ENCODE results near the gene TMEM87A. TPM values are rescaled to one million over a fixed set of nuclear protein-coding genes. Genes with fewer than 3 reads are reported as not detected.

TMEM87A gene
- total RNA-seq, 4 donors from 2014 or later, result 52.6 to 102 (median 82.5) TPM

DNA sequence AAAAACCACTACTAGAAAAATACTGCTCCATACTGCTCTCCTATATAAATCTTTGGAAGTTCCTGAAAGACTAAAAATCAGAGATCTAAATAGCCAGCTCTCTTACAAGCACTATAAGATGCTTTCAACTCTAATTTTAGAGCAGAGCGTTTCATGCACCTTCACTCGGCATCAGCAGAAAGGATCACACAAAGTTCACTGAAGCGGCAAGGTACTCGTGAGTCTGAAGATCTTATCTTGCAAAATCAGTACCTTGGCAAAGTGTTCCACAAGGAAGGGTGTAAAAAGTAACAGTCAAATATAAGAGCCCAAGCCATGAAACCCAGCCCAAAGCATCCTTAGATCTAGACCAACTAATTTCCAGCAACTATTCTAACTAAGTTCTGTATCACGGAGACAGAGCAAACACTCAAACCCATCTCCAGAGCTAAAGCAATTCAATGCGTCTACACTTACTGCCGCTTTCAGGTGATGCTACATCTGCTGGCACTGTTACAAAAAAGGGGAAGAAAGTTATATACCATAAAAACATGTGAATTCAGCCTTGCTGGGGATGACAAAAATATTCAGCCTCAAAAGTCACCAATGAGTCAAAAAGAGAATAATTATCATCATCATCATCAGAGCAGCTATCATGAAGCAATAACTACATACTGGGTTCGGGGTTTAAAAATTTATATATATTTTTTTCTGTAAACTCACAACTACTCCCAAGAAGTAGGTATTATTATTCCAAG lies 81.5 kb downstream of the TMEM87A start:
- no peaks in the 10 kb centered on the region for H3K9me3 ChIP-seq
- no peak for DNase-seq
- TF ChIP-seq POLR2A (IDR thresholded peaks at IDR 0.05) (no peak), CTCF (IDR thresholded peaks at IDR 0.05) (no peak)
- no peaks in the 10 kb centered on the region for H3K27me3 ChIP-seq
- H3K4me3 ChIP-seq, result no peak overlapping the region
- H3K27ac ChIP-seq, result no peak overlapping the region
- no peaks in the 10 kb centered on the region for H3K4me1 ChIP-seq
- WGBS, 2 donors, result 87 to 89% methylated on average over 8 of the region's 8 CpGs
- peaks cover 7 to 83% (median 25%) of the 10 kb centered on the region in 3 donors for H3K36me3 ChIP-seq
- intact Hi-C loops (cut with DNase I), result no loop called here

DNA sequence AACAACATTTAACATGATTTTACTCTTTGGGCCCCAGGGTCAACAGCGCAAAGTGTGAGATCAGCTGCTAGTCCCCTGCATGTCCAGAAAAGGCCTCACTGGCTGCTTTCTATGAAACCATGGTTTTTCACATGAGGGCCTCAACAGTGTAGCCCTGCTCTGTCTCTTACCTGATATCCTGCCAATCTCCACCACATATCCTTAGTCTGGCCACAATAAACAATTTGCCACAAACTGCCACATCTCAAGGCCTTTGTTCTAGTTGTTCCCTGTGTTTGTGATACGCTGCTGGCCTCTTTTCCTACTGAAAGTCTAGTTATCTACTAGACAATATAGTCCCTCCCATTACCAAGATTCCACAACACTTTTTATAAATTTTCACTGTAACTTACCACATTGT lies 82.9 kb downstream of the TMEM87A start:
- intact Hi-C loops (cut with DNase I), result no loop called here
- TF ChIP-seq POLR2A (IDR thresholded peaks at IDR 0.05) (no peak), CTCF (IDR thresholded peaks at IDR 0.05) (no peak)
- DNase-seq, result no peak
- Histone ChIP-seq H3K36me3 (peaks cover 7 to 93% (median 25%) of the 10 kb centered on the region in 3 donors), H3K4me3 (no peak overlapping the region), H3K27me3 (no peaks in the 10 kb centered on the region), H3K4me1 (no peaks in the 10 kb centered on the region), H3K27ac (no peak overlapping the region), H3K9me3 (no peaks in the 10 kb centered on the region)
- WGBS, 2 donors, result 100% methylated on average over 2 of the region's 2 CpGs

GRCh38 chr15:42185801-42186200 lies 87.4 kb downstream of the TMEM87A start:
- Histone ChIP-seq H3K36me3 (peaks cover 9 to 100% (median 26%) of the 10 kb centered on the region in 3 donors), H3K27ac (no peak overlapping the region), H3K9me3 (no peaks in the 10 kb centered on the region), H3K4me3 (no peak overlapping the region), H3K27me3 (no peaks in the 10 kb centered on the region), H3K4me1 (no peaks in the 10 kb centered on the region)
- WGBS, 2 donors, result 67 to 100% methylated on average over 1 of the region's 1 CpG
- TF ChIP-seq CTCF (IDR thresholded peaks at IDR 0.05), result no peak
- TF ChIP-seq POLR2A (IDR thresholded peaks at IDR 0.05), result no peak
- DNase-seq, result no peak
- intact Hi-C loops (cut with DNase I), result no loop called here

GRCh38 chr15:42184736-42185135 lies 88.5 kb downstream of the TMEM87A start:
- WGBS, 2 donors, result 85 to 99% methylated on average over 4 of the region's 4 CpGs
- Histone ChIP-seq H3K27ac (no peak overlapping the region), H3K27me3 (no peaks in the 10 kb centered on the region), H3K36me3 (peaks cover 7 to 100% (median 24%) of the 10 kb centered on the region in 3 donors), H3K4me3 (no peak overlapping the region), H3K9me3 (no peaks in the 10 kb centered on the region), H3K4me1 (no peaks in the 10 kb centered on the region)
- no peak for TF ChIP-seq POLR2A (IDR thresholded peaks at IDR 0.05)
- no peak for TF ChIP-seq CTCF (IDR thresholded peaks at IDR 0.05)
- intact Hi-C loops (cut with DNase I), result no loop called here
- no peak for DNase-seq

DNA sequence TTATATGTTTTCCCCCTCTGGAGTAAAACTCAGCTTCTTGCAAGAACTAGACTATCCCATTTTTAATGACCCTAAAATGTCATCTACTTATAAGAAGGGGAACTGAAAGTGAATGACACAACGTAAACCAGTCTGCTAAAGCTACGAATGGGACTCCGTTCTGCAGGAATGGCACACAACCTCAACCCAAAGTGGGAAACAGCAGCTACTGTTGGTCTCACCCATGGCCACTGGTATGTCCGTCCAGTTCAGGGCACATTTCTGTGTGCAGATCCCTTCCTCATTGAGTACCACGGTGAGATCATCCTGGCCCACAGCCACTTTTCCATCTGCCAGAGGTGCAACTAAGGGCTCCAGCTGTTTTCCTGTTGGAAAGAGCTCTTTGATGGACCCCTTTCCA lies 88.9 kb downstream of the TMEM87A start:
- no peaks in the 10 kb centered on the region for H3K4me1 ChIP-seq
- TF ChIP-seq POLR2A (IDR thresholded peaks at IDR 0.05) (no peak), CTCF (IDR thresholded peaks at IDR 0.05) (no peak)
- no peak for DNase-seq
- H3K9me3 ChIP-seq, result no peaks in the 10 kb centered on the region
- no peaks in the 10 kb centered on the region for H3K27me3 ChIP-seq
- intact Hi-C loops (cut with DNase I), result no loop called here
- peaks cover 7 to 100% (median 24%) of the 10 kb centered on the region in 3 donors for H3K36me3 ChIP-seq
- H3K4me3 ChIP-seq, result no peak overlapping the region
- H3K27ac ChIP-seq, result no peak overlapping the region
- 68 to 75% methylated on average over 5 of the region's 5 CpGs for WGBS, 2 donors

Data from esophagus squamous epithelium (tissue), 5 donors.